Adrenal gland (tissue), 5 donors: ENCODE results near the gene PRDM16.

Experiments
- CTCF ChIP-seq, 6 experiments: fragments of 450-650 bp in 4 of 6; fragments of 200-600 bp in 2 of 6; sonication (generic) in 1 of 6; IDR thresholded peaks; 1 replicate in 5 of 6; 2 replicates in 1 of 6; pipeline versions ENCODE4 v1.5.1 to v1.8.0; 2016 to 2021; ENCODE audit warnings: antibody characterized with exemption in 6 of 6, mild to moderate bottlenecking in 2 of 6, moderate library complexity in 1 of 6
- POLR2A ChIP-seq, 2 donors: fragments of 450-650 bp; IDR thresholded peaks; one replicate each; pipeline ENCODE4 v1.6.1; 2017; ENCODE audit warnings: antibody characterized with exemption in 2 of 2, mild to moderate bottlenecking in 2 of 2, moderate library complexity in 1 of 2
- donor health status: DM: no; HTN: no; CAD: no.

- TF ChIP-seq CTCF (IDR thresholded peaks at IDR 0.05) = no peak
- no peak for TF ChIP-seq POLR2A (IDR thresholded peaks at IDR 0.05)
Observed at GRCh38 chr1:3241673-3242407, 172.8 kb downstream of the PRDM16 start.
